WI38 (cell line): ENCODE measurements around the gene PCBP3.

Source experiments
- H3K4me3 ChIP-seq: 2 replicates; pipeline ENCODE4 v1.5.1; 2011; ENCODE audit warnings: low read depth, mild to moderate bottlenecking, control low read depth, low read length
- CTCF ChIP-seq: IDR thresholded peaks from 2 replicates; pipeline ENCODE4 v1.5.1; 2012; ENCODE audit warnings: low read depth, mild to moderate bottlenecking, control low read depth, low read length

The PCBP3 gene

GRCh38 chr21:45844181-45844580 is 200.7 kb downstream of the PCBP3 start:
- H3K4me3 ChIP-seq: no peak overlapping the region
- TF ChIP-seq CTCF: no peak

- no peak for TF ChIP-seq CTCF
These were observed 201.7 kb downstream of the PCBP3 start for GRCh38 chr21:45845063-45845769.

GRCh38 chr21:45845770-45846090 is 202.2 kb downstream of the PCBP3 start:
- TF ChIP-seq CTCF: no peak
- H3K4me3 ChIP-seq: no peak overlapping the region

More at GRCh38 chr21:45845063-45845769, 201.7 kb downstream of the PCBP3 start:
- no peak overlapping the region for H3K4me3 ChIP-seq

GRCh38 chr21:45846373-45847160 is 203.0 kb downstream of the PCBP3 start:
- no peak overlapping the region for H3K4me3 ChIP-seq
- no peak for TF ChIP-seq CTCF

GRCh38 chr21:45847870-45848269 is 204.3 kb downstream of the PCBP3 start:
- no peak overlapping the region for H3K4me3 ChIP-seq
- TF ChIP-seq CTCF: no peak

GRCh38 chr21:45848331-45848730 is 204.8 kb downstream of the PCBP3 start:
- no peak for TF ChIP-seq CTCF
- no peak overlapping the region for H3K4me3 ChIP-seq

GRCh38 chr21:45848805-45849204 is 205.3 kb downstream of the PCBP3 start:
- no peak for TF ChIP-seq CTCF
- H3K4me3 ChIP-seq: no peak overlapping the region
